ENCODE data around the gene PPP2R2C.

The PPP2R2C gene

GRCh38 chr4:6449746-6450369, 22.6 kb downstream of the PPP2R2C start:
- in situ Hi-C loops (cut with MboI; ENCODE audit: low sequenced_read_pairs): no loop called here

DNA sequence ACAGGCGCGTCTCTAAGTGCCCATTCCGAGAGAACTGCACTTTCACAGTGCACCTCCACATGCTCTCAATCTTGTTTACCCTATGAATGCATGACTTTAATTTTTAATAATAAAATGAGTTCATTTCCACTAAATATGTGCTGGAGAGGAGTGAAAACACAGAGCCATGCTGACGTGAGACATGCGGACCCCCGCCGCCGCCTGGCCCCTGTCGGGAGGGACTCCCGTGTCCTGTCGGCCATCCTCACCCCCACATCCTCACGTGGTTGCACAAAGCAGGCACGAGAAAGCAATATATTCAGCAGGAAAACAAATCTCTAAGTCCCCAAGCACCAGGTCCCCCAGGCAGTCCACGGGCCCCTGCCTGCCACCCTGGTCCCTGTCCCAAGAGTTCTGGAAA, 23.1 kb downstream of the PPP2R2C start:
- in situ Hi-C loops (cut with MboI; ENCODE audit: low sequenced_read_pairs): no loop called here

DNA sequence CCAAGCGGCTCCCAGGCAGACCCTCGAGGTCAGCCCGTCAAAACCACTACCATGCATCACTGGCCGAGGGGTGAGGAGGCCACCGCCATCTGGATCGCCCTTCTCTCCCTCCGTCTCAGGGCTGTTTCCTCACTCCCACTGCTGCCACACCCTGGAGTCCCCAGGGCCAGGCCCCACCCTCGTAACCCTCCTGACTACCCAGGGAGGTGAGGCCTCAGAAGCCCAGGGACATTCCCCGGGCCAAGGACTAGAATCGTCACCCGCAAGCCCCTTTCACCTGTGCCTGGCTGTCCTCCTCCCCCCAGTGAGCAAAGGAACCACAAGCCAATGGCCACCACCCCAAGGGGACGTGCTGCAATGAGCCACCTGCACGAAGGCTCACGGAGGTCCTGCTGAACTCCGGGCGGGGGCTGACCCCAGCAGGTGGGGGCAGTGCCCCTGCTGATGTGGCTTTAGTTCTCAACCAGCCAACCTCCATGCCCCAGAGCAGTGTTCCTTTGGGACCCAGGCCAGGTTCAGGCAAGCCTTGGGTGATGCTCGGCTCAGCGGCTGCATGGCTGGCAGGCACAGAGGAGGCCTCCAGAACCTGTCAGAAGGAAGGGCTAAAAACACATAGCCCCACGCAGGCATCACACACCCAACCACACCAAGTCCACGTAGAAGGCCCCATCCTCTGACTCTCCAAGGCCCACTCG, 23.8 kb downstream of the PPP2R2C start:
- in situ Hi-C loops (cut with MboI; ENCODE audit: low sequenced_read_pairs): no loop called here

- in situ Hi-C loops (cut with MboI; ENCODE audit: low sequenced_read_pairs): no loop called here
These were observed 24.7 kb downstream of the PPP2R2C start for GRCh38 chr4:6447672-6448171.

- in situ Hi-C loops (cut with MboI; ENCODE audit: low sequenced_read_pairs): no loop called here
These were observed 25.6 kb downstream of the PPP2R2C start for GRCh38 chr4:6446538-6447451.

GRCh38 chr4:6446130-6446482, 26.3 kb downstream of the PPP2R2C start:
- in situ Hi-C loops (cut with MboI; ENCODE audit: low sequenced_read_pairs): no loop called here

- in situ Hi-C loops (cut with MboI; ENCODE audit: low sequenced_read_pairs): no loop called here
These were observed 26.8 kb downstream of the PPP2R2C start for GRCh38 chr4:6445403-6446129.

DNA sequence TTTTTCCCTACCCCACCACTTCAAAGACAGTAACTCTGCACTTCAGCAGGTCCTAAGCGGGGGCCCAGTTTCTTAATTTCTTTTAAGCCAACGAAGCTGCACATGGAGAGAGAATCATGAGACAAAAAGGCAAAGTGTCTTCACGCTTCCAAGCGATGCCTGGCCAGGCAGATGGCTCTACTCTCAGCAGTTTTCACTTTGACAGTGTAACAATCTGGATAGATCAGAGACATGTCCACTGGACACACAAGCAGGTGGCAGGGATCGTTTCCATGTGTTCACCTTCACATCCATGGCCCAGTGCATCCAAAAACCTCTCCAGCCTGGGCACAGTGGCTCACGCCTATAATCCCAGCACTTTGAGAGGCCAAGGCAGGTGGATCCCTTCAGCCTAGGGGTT, 27.8 kb downstream of the PPP2R2C start:
- in situ Hi-C loops (cut with MboI; ENCODE audit: low sequenced_read_pairs): no loop called here

- in situ Hi-C loops (cut with MboI; ENCODE audit: low sequenced_read_pairs): no loop called here
These were observed 29.1 kb downstream of the PPP2R2C start for GRCh38 chr4:6443035-6444023.

GRCh38 chr4:6442555-6442954, 29.9 kb downstream of the PPP2R2C start:
- in situ Hi-C loops (cut with MboI; ENCODE audit: low sequenced_read_pairs): no loop called here

GRCh38 chr4:6441758-6442157, 30.7 kb downstream of the PPP2R2C start:
- in situ Hi-C loops (cut with MboI; ENCODE audit: low sequenced_read_pairs): no loop called here

GRCh38 chr4:6441202-6441582, 31.2 kb downstream of the PPP2R2C start:
- in situ Hi-C loops (cut with MboI; ENCODE audit: low sequenced_read_pairs): no loop called here

DNA sequence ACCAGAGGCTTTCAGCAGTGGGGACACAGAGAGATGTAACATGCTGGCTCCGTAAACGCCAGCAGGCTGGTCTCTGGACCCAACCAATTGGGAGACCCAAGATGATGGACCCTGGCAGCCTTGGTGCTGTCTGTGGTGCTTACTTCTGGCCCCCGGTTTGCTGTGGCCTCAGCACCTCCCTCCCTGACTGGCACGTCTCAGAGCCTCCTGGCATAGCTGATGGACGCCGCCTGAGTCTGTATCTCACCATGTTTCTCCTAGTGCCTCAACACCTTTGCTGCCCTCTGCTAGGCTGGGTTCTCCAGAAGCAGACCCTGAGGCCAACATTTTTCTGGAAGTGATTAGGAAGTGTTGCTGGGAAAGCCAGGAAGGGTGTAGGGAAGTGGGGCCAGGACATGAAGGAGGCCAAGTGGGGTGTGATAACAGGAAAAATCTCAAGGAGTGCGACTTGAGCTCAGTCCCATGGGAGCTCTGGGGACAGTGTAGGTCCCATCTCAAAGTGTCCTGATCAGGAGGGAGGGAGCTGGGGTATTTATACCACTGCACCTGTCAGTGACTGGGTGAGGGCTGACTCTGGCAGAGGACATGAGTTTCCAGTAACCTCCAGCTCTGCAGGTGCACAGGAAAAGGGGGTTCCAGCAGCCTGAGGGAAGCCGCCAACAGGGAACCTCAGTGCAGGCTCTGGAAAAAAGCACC, 31.8 kb downstream of the PPP2R2C start:
- in situ Hi-C loops (cut with MboI; ENCODE audit: low sequenced_read_pairs): no loop called here

DNA sequence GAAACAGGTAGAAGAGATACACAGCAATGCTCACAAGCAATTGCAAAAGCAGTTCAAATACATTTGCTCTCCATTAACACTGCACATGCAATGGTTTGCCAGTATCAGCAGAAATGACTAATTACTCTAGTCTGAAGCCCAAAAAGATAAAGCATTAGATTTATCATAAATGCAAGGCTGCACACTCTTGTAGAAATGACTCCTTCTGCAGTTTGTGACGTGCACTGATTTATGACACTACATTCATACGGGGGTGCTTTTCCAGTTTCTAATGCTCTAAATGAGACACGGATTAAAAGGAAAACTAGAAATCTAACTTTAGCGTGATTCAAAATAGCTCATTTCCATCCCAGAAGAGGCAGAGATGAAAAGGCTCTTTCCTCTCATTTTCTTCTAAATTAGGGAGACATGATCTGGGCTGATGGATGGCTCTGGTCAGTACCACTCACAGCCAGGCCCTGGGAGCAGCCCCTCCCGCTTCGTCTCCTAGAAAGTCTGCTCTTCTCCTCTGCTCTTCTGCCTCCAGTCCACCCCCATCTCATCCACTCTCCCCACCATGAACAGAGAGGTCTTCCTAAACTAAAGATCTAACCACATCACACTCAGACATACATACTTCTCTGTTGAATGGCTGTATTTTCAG, 33.2 kb downstream of the PPP2R2C start:
- in situ Hi-C loops (cut with MboI; ENCODE audit: low sequenced_read_pairs): no loop called here

DNA sequence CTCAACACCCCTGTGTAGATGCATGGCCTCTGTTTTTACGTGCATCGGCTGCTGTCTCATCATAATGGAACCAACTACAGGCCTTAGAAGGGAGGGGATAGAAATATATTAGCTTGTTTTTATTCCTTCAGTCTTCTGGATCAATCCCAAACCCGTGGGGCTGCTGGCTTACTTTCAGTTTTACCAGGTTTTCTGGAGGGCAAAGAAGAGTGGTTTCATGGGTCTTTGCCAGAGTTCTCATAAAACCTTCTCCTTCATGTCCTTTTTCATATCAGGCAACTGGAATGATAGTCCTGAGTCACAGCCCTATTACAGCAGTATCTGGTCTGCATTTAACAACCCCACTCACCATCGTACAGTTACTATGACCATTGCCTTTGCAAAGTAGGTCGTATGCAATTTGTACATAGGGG, 34.6 kb downstream of the PPP2R2C start:
- in situ Hi-C loops (cut with MboI; ENCODE audit: low sequenced_read_pairs): no loop called here

DNA sequence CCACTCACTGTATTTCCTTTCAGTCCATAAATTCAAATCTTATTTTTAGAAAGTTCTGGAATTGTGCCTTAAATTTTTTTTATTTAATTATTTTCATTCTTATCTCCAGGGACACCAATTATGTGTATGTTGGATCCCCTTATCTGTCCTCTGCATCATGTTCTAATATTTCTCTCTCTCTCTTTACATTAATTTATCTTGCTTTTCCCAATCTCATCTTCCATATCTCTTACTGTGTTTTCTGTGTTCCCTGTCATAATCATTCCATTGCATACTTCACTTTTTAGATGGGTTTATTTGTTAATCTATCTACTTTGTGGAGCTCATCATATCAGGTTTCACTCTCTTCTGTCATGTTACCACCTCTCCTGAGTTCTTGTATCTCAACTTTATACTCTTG, 37.4 kb downstream of the PPP2R2C start:
- in situ Hi-C loops (cut with MboI; ENCODE audit: low sequenced_read_pairs): no loop called here

- in situ Hi-C loops (cut with MboI; ENCODE audit: low sequenced_read_pairs): no loop called here
These were observed 41.5 kb downstream of the PPP2R2C start for GRCh38 chr4:6430927-6431326.

GRCh38 chr4:6427439-6428090, 44.8 kb downstream of the PPP2R2C start:
- in situ Hi-C loops (cut with MboI; ENCODE audit: low sequenced_read_pairs): no loop called here
